GM18498 (cell line): Measurements from ENCODE around the gene MOK.
A peak's percentile ranks its signal among the peaks of the same experiment; 100 is the strongest.
"Not testable (repeated sequence)": the region's sequence is repeated elsewhere in the genome, so short reads cannot be mapped to it uniquely, and the experiment has no call there.

Experiments used
- ATAC-seq: cut with Tn5 transposase; IDR thresholded peaks from one replicate; pipeline ENCODE4 v1.9.1; 2021; ENCODE audit warnings: mild to moderate bottlenecking, moderate library complexity; ENCODE audit not compliant: unreplicated experiment

Gene MOK

DNA sequence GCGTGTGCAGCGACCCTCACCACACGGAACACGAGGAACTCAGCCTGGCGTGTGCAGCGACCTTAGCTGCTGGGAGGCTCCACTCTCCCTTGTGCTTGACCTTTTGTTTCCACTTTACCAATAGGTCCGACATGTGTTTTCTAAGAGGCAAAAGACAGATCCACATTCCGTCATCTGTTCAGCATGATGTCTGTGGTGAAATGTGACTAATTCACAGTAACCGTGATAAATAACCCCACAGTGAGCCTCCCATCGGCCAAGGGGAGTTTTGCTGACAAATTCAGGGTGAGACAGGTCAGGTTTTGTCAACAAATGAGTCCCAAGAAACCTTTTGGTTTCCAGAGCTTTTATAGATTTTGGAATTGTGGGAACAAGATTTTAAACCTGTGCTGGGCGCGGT is 55.9 kb downstream of the MOK start:
- ATAC-seq: no peak

DNA sequence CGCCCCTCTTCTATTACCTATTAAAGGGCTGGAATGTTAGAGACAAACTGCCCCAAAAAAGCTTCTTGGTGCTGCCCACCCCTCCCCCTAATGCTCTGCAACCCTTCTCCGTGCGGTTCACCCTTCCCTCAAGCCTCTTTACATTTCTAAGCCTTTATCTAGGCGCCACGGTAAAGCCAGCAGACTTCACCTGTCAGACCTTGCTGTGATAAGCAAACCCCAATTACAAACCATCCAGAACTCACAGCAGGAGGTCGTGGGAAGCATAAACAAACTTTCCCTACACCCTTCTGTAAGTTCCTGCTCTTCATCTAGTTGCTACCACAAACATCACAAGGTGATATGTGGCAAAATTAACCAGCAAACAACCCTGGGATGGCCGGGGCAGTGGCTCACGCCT is 56.8 kb downstream of the MOK start:
- no peak for ATAC-seq

DNA sequence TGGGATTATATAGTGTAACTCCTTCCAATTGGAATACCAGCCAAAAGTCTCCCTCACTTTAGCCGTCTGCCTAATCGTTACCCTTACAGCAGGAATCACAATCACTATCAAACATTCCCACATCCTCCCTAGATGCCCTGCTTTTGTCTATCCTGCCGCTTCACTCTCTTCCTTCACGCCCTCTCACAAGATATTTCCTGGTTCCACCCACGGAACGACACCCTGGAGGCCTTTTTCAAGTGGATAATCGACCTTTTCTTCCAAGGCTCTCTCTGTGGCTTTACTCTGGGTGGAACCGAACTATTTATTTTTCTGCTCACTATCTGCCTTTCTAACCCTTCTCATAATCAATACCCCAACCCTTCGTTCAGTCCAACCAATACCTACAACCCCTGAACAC is 58.9 kb downstream of the MOK start:
- no peak for ATAC-seq

DNA sequence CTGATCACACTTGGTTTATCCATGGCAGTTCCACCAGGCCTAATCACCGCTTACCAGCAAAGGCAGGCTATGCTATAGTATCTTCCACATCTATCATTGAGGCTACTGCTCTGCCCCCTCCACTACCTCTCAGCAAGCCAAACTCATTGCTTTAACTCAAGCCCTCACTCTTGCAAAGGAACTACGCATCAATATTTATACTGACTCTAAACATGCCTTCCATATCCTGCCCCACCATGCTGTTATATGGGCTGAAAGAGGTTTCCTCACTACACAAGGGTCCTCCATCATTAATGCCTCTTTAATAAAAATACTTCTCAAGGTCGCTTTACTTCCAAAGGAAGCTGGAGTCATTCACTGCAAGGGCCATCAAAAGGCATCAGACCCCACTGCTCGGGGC is 61.2 kb downstream of the MOK start:
- ATAC-seq: not testable (repeated sequence)

DNA sequence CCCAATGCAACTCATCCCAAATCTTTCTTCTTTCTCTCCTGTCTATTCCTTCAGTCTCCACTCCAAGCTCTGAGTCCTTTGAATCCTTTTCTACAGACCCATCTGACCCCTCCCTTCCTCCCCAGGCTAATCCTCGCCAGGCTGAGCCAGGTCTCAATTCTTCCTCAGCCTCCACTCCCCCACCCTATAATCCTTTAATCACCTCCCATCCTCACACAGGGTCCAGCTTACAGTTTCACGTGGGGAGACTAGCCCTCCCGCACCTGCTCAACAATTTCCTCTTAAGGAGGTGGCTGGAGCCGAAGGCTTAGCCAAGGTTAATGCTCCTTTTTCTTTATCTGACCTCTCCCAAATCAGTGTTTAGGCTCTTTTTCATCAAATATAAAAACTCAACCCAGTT is 63.8 kb downstream of the MOK start:
- no peak for ATAC-seq

DNA sequence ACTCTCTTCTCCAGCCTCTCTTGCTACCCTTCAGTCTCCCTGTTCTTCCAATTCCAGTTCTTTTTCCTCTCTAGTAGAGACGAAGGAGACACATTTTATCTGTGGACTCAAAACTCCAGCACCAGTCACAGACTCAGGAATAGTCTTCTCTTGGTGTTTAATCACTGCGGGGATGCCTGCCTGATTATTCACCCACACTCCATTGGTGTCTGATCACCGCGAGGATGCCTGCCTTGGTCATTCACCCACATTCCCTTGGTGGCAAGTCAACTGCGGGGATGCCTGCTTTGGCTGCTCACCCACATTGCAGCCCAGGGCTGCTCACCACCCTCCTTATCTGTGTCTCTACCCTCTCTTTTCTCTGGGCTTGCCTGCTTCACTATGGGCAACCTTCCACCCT is 64.5 kb downstream of the MOK start:
- ATAC-seq: not testable (repeated sequence)

DNA sequence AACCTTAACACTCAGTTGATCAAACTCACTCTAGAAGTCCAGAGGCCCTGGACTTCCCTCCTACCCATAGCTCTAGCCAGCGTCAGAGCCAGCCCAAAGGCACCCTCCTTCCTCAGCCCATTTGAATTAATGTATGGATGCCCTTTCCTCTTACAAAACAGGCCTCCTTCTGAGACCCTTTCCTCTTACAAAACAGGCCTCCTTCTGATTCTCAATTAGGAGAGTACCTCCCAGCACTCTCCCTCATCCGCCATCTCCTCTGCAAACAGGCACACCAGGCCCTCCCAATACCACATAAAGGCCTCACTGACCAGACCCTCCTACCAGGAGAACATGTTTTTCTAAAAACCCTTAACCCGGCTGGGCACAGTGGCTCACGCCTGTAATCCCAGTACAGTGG is 65.7 kb downstream of the MOK start:
- no peak for ATAC-seq

DNA sequence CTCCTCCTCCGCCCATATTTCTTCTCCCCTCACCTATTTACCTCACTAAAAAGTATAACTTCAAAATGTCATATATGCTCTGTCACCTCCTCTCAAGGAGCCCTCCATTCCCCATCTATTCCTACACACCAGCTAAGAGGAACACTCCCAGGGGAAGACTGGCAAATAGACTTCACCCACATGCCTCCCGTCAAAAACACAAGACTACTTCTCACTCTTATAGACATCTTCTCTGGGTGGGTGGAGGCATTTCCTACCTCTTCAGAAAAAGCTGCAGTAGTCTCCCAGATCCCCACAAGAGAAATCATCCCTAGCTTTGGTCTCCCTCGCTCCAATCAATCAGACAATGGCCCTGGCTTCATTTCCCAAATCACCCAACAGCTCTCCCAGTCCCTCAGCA is 66.2 kb downstream of the MOK start:
- ATAC-seq: no peak

DNA sequence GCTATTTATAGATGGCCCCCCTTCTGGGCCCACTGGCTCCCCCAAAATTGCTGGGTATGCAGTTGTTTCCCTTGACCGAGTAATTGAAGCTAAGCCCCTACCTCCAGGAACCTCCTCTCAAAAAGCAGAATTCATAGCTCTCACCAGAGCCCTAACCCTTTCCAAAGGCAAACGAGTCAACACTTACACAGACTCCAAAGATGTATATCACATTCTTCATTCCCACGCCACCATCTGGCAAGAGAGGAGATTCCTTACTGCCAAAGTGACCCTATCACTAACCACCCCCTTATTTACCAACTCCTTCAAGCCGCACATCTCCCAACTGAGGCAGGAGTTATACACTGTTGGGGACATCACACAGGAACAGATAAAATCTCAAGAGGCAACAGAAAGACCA is 66.8 kb downstream of the MOK start:
- ATAC-seq: no peak

DNA sequence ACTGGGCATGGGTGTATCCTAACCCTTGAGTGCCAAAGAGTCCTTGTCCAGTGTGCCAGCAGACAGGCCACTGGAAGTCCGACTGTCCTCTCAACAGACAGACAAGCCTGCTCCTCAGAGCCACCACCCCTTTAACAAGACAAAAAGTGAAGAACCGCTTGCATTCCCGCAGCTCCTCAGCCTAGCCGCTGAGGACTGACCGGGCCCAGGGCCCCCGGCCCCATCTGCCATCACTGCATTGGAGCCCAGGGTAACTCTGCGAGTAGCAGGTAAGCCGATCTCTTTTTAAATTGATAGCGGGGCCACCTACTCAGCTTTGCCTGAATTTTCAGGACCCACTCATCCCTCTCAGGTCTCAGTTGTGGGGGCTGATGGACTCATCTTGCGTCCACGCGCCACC is 68.9 kb downstream of the MOK start:
- ATAC-seq: no peak

DNA sequence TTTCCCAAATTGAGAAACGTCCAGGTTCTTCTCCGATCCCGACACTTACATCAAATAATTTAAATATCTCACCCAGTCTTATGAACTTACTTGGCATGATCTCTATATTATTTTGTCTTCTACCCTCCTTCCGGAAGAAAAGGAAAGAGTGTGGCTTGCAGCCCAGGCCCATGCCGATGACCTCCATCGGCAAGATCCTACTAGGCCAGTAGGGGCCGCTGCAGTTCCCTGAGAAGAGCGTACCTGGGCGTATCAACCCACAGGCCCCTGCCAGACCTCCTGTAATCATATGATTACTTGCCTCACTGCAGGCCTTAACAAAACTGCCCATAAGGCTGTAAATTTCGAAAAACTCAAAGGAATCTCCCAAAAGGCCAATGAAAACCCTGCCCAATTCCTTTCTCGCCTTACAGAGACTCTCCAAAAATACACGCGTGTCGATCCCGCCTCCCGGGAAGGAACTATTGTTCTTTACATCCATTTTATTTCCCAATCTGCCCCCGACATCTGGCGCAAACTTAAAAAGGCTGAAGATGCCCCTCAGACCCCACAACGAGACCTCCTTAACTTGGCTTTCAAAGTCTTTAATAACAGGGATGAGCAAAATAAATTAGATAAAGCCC is 69.6 kb downstream of the MOK start:
- ATAC-seq: peak; percentile 76

DNA sequence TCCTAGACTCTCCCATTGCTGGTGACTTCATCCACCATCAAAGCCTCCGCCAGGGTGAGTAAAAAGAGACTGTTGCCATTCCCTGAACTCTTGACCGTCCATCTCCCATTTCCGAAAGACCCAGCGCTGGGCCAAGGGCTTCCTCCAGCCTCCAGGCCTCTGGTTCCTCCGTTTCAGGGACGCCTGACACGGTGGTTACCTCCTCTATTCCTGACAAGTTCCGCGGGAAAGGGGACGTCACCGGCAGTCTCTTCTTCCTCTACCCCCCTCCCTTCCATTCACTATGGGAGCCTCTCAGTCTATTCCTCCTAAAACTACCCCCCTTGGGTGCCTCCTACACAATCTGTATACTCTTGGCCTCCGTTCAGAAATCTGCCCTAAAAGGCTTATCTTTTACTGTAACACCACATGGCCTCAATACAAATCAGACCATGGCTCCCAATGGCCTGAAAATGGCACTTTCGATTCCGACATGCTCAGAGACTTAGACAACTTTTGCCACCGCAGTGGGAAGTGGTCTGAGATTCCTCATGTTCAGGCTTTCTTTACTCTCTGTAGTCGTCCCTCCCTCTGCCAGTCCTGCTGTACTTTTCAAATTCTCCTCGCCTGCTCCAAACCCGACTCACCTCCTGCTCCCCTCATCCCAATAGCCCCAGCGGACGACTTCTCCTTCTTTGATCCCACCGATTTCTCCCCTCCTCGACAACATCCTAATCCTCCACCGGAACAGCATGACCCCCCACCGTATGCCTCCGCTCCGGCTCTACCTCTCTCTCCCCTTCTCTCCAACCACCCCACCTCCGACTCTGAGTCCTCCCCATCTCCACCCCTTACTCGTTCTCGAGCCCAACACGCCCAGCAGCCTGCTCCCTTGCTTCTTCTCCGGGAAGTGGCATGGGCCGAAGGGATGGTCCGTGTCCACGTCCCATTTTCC is 70.4 kb downstream of the MOK start:
- ATAC-seq: no peak

DNA sequence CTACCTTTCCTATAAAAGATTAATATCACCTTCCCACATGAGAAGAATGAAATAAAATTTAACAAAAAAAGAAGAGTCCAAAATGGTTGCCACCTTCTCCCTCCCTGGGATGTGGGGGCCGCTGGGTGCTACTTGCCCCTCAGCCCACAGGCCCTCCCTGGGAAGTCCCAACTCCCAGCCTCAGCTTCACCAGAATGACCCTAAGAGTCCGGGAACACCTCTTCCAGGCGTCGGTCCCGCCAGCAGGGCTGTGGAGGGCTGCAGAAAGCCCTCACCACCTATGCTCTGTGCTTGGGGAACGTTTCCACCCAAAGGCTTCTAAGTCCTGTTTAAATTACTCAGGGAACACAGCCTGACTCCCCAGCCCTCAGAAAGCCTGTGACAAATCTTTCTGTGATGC is 71.9 kb downstream of the MOK start:
- no peak for ATAC-seq

DNA sequence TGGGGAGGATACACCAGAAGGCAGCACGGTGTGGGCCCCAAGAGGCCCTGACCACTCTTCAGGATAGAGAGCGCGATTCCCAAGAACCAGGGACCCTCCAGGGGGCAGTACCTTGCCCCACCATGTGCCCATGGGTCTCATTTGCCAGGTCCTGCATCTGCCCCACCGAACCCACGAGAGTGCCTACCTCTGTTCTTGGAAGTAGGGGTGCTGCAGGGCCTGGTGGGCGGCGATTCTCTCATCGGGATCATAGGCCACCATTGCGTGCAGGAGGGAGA is 72.7 kb downstream of the MOK start:
- no peak for ATAC-seq

DNA sequence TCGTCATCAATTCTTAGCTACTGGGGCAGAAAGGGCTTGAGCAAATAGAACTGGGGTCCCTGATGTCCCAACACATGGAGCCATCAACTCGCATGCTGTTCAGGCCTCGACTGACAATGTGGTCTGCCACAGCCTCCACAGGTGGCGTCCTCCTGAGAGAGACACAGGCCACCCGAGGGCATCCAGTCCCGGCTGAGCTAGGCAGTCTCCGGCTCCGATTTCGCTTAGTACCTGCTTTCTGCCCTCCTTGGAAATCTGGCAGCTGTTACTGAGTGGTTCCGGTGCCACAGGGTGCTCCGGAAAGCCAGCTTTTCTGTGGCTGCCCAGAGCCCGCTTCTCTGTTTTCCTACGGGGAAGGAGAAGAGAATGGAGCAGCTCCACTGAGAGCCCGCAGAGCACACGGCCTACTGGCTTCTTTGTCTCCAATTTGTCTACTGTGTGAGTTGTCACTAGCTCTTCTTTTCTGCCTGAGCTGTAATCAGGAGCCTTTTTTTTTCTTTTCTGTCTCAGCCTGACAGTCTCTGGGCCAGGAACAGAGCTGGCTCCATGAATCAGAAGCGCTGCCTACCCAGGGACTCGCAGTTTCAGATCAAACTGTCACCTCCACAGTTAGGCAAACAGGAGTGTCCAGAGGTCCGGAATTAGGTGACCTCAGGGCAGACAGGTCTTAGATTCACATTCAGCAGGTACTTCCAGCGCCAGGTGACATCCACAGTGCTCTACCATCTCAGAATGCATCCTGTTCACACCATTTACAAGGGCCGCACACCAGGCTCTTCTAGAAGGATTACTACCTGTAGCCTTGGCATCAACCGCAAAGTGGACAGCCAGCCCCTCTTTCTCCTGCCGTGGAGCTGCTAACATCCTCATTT is 73.3 kb downstream of the MOK start:
- no peak for ATAC-seq

DNA sequence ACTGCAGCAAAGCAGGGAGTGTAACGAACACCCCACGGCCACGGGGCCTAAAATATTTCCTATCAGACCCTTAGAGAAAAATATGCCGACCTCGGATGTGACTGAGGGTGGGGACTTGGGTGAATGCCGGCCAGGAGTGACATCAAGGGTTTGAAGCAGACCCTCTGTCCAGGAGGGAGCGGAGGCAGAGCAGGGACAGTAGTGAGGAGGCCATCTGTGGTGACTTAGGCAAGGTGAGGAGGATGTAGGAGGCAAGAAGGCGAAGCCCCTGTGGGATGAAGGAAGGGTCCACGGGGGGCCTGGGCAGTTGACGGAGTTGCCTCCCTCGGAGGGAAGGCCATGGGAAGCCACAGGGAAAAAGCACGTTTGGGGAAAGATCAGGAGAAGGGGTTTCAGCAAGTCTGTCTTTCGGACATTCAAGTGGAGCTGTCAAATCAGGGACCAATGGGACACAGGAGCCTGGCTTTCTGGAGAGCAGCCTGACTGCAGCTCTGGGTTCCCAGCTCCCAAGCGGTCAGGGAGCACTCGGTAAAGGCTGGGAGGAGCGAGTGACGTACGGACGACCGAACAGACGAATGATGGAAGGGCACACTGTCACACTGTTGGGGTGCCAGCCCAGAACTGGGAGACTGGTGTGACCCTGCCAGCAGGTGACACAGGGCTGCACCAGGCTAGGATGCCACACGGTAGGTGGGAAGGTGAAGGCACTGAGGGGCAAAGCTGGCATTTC is 74.3 kb downstream of the MOK start:
- ATAC-seq: no peak

DNA sequence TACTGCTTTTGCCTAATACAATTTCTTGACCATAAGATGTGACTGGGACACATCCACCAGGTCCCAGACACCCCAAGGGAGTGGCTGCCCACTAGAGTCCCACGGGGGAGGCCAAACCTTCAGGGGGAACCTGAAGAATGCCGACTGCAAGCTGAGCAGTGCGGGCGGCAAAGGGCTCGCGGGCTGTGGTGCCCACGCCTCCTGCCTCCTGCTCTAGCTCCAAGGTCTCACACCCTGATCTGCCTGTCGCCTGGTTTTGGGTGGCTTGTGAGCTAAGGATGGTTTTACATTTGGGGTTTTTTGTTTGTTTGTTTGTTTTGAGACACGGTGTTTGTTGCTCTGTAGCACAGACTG is 75.2 kb downstream of the MOK start:
- ATAC-seq: no peak

DNA sequence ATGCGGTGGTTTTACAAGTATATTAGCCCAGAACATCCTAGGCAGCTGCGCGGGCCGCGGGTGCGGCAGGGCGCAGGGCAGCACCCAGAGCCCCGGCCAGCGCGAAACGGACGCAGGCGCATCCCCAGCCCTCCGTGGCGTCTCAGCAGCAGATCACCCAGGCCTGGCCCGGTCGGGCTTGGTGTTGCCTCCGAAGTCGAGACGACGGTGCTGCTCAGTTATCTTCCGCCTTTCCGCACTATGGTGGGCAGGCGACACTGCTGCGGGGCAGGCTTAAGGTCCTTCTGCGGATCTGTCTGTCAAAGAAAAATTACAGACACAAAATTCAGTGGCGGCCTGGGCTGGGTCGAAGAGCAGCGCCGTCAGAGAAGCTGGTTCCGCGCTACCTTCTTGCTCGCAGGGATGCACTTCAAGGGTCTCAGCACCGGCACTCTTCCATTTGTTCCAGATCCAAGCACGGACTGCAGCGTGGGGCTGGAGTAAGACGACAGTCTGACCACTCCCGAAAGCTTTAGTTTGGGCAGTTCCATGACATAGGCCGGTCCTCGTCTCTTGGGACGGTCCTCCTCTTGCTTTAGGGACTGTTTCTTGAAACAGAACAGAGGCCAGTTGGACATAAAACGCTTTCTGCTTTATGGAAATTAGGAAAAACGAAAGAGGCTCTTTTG is 75.8 kb downstream of the MOK start:
- no peak for ATAC-seq

DNA sequence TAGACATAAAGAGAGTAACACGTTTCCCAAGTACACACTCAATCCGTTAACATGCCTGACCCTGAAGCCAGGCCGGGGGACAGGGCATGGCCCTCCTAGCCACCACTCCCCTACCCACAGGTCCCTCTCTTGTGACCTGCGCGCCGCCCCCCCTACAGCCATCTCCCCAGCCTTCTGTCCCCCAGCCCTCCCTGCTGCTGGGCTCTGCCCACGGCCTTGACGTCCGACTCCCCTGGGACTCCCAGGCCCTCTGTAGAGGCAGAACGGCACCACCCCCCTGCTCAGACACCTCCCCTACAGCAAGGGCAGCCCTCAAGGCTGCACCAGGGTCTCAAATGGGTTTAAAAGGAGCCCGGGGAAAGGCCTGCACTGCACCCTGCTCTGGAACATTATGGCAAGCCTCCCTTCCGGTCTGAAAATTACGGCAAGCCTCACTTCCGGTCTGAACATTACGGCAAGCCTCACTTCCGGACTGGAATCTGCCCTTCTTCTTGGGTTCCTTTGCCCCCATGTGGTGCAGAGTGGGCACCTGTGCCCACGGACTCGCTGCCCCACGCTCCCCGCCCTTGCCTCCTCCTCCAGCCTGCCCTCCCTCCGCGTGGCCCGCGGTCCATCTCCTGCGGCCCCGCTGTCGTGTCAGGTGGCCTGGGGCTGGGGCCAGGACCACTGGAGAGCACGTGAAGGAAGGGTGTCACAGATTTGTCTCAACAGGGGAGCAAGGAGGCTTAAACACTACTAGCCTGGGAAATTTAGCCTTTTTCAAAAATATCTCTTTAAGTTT is 77.6 kb downstream of the MOK start:
- ATAC-seq: no peak
